Measurements from ENCODE around the gene RNFT2. TPM values are rescaled to one million over a fixed set of nuclear protein-coding genes. Genes with fewer than 3 reads are reported as not detected.
A peak's percentile ranks its signal among the peaks of the same experiment; 100 is the strongest.

RNFT2 gene
- total RNA-seq, 1 experiment from 2014 or later, result 10.4 TPM

- Histone ChIP-seq H3K4me3 (no peak overlapping the region), H3K36me3 (no peaks in the 10 kb centered on the region), H3K27me3 (peaks cover 12% of the 10 kb centered on the region), H3K9me3 (replicated peaks) (no peaks in the 10 kb centered on the region; the same call in 1 of the 2 replicates), H3K27ac (no peak overlapping the region), H3K4me1 (0 out of 2 replicates have a peak, but pooled peaks cover 3% of the 10 kb centered on the region)
- no peak for DNase-seq
Observed at GRCh38 chr12:116874324-116874995, 136.3 kb downstream of the RNFT2 start.

DNA sequence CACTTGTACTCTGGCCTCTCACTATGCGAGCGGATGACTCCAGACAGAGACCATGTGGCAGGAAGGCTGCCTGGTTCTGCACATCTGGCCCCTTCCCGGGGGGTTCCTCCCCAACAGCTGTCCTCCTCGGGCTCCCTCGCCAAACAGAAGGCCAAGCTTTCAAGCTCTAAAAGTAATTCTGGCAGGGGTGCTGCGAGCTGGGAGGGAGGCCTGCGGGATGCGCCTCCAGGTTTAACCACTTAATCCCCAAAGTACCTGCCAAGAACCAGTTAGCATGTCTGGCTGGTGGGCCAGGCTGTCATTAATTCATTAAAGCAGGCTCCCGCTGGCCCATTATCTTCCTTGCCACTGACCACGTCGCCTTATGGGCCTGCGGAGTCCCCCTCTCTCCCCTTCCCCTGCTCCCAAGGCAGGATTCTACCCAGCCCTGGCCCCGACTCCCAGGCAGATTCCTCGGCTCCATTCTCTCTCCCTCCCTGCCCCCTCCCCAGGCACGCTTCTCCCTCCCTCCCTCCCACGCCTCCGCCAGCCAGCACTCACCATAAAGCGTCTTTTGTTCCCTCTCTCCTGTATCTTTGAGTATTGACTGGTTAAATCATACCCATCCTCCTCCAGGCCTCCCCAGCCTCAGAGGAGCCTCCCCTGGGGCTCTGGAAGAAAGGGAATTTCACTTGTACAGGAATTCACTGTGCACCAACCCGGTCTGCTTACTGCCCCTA is 138.2 kb downstream of the RNFT2 start:
- H3K9me3 ChIP-seq (replicated peaks), result no peaks in the 10 kb centered on the region; the same call in 1 of the 2 replicates
- no peak overlapping the region for H3K27ac ChIP-seq
- H3K27me3 ChIP-seq, result peaks cover 23% of the 10 kb centered on the region
- 0 out of 2 replicates have a peak, but pooled peaks cover 3% of the 10 kb centered on the region for H3K4me1 ChIP-seq
- peak in 1 of 2 experiments; percentile 48 for DNase-seq
- no peaks in the 10 kb centered on the region for H3K36me3 ChIP-seq
- H3K4me3 ChIP-seq, result no peak overlapping the region

- Histone ChIP-seq H3K4me3 (peak overlapping the region; percentile 29; the same call in 1 of the 2 replicates), H3K36me3 (no peaks in the 10 kb centered on the region), H3K9me3 (replicated peaks) (no peaks in the 10 kb centered on the region; the same call in 1 of the 2 replicates), H3K27me3 (peaks cover 47% of the 10 kb centered on the region), H3K27ac (no peak overlapping the region), H3K4me1 (0 out of 2 replicates have a peak, but pooled peaks cover 3% of the 10 kb centered on the region)
- DNase-seq, result peak in 1 of 2 experiments; percentile 12
Observed at GRCh38 chr12:116878567-116879508, 140.7 kb downstream of the RNFT2 start.

DNA sequence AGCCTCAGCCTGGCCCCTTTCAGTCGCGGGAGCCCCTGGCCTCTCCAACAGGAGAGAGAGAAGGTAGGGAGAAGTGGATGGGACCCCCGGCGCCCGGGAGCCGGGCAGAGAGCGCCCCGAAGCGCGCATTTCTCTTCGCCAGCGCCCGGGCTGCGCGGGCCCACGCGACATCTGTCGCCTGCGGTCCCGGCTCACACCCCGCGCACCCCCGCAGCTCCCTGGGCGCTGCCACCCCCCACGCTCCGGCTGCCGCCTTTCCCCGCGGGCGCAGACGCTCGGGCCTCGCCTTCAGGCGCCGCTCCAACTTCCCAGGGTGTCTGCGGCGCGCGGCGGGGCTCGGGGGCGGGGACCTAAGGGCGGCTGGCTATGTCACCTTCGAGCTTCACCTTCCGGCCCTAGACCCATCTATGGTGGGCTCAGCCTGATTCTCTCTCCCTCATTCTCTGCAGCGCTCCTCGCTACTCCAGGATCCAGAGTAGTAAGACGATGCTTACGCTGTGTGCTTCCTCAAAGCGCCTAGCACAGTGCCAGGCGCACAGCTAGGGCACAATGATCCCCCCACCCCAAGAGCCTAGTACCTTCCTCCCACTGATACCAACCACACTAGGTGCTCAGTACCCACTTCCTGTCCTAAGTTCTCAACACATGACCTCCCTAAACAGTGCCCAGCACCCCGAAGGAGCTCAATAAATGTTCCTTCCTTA is 141.5 kb downstream of the RNFT2 start:
- no peaks in the 10 kb centered on the region; the same call in 1 of the 2 replicates for H3K9me3 ChIP-seq (replicated peaks)
- H3K4me3 ChIP-seq, result no peak overlapping the region
- peaks cover 48% of the 10 kb centered on the region for H3K27me3 ChIP-seq
- H3K27ac ChIP-seq, result no peak overlapping the region
- no peaks in the 10 kb centered on the region for H3K36me3 ChIP-seq
- DNase-seq, result no peak
- H3K4me1 ChIP-seq, result 0 out of 2 replicates have a peak, but pooled peaks cover 3% of the 10 kb centered on the region

DNA sequence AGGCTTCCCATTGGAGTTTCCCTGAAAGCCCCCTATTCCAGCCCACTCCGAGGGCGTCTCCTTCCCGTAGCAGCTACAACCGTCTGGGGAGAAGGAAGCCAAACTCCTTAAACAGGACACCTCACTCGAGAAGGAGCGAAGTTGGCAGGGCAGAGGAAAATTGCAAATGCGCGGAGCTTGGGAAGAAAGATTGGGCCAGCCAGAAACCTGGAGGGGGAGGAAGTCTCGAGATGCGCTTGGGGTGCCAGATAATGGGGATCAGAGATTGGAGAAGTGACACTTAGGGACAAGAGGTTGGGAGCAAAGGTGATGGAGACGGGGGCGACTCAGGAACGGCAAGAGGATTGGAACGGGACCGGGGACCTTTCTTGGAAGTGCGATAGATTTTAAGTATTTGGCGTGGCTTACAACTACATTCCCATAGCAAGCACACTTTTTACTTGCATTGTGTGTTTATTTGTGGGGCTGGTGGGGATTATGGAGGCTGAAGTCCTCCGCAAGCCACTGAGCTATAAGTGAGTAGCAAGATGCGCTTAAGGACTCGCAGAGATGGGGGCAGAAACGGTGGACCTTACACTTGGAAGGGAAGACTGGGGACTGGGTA is 142.2 kb downstream of the RNFT2 start:
- DNase-seq, result no peak
- H3K27me3 ChIP-seq, result peaks cover 48% of the 10 kb centered on the region
- H3K4me3 ChIP-seq, result peak overlapping the region; percentile 49
- no peaks in the 10 kb centered on the region for H3K36me3 ChIP-seq
- H3K4me1 ChIP-seq, result 0 out of 2 replicates have a peak, but pooled peaks cover 3% of the 10 kb centered on the region
- no peak overlapping the region for H3K27ac ChIP-seq
- no peaks in the 10 kb centered on the region for H3K9me3 ChIP-seq (replicated peaks)

DNA sequence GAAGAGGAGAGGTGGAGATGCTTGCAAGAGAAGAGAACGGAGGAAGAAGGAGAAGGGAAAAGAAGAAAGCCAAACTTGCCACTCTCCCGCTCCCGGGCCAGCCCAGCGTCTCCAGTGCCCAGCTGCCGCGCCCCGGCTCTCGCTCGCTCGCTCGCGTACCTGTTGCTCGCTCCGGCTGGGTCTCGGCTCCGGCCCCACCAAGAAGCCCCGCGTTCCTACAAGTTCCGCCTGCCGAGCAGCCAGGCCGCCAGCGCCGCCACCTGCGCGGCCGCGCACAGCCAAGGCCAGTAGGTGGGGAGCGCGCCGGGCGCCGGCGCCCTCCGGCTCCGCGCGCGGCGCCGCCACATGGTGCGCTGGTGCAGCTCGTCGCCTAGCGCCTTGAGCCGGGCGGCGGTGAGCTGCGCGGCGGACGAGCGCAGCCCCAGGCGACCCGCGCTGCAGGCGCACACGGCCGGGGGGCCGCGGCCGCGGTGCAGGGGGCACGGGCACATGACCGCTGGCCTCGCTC is 142.8 kb downstream of the RNFT2 start:
- H3K27me3 ChIP-seq, result peaks cover 48% of the 10 kb centered on the region
- 0 out of 2 replicates have a peak, but pooled peaks cover 3% of the 10 kb centered on the region for H3K4me1 ChIP-seq

DNA sequence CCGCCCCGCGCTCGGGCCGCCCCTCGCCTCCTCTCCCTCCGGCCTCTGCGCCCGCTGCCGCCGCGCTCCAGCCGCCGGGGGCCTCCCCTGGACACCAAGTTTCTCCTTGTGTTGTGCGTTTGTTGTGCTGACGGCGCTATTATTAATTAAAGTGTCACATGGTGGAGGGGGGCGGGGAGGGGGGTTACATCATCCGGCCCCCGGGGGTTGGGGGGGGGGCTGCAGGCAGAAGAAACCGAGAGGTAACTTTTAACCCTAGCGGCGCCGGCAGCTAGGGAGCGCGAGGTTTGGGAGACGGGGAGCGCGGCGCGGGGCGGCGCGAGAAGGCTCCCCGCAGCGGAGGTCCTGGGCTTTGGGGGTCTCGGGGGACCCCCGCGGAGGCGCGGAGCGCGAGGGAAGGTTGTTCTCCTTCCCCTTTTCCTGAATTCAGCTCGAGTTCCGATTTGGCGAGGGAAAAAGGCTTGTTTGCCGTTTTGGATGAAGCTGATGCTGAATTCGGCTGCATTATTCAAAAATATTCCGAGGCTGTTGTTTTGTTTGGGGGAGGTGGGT is 143.3 kb downstream of the RNFT2 start, which contains the start of gene HRK:
Gene HRK, minus strand, starts transcription at position 117 of the 552 bp plus-strand sequence. CDS start 134 bp downstream, outside the sequence.
- H3K4me1 ChIP-seq, result no peaks in the 10 kb centered on the region
- peak within 1 kb of the TSS; percentile 49 for H3K4me3 ChIP-seq
- DNase-seq, result no peak
- no peaks in the 10 kb centered on the region for H3K36me3 ChIP-seq
- no peak within 1 kb of the TSS for H3K27ac ChIP-seq
- H3K9me3 ChIP-seq (replicated peaks), result no peaks in the 10 kb centered on the region
- H3K27me3 ChIP-seq, result peaks cover 48% of the 10 kb centered on the region

More for the DNA sequence above, 142.8 kb downstream of the RNFT2 start:
- H3K27ac ChIP-seq, result no peak overlapping the region
- DNase-seq, result peak in 1 of 2 experiments; percentile 50
- H3K4me3 ChIP-seq, result peak overlapping the region; percentile 49
- H3K36me3 ChIP-seq, result no peaks in the 10 kb centered on the region
- no peaks in the 10 kb centered on the region for H3K9me3 ChIP-seq (replicated peaks)

DNA sequence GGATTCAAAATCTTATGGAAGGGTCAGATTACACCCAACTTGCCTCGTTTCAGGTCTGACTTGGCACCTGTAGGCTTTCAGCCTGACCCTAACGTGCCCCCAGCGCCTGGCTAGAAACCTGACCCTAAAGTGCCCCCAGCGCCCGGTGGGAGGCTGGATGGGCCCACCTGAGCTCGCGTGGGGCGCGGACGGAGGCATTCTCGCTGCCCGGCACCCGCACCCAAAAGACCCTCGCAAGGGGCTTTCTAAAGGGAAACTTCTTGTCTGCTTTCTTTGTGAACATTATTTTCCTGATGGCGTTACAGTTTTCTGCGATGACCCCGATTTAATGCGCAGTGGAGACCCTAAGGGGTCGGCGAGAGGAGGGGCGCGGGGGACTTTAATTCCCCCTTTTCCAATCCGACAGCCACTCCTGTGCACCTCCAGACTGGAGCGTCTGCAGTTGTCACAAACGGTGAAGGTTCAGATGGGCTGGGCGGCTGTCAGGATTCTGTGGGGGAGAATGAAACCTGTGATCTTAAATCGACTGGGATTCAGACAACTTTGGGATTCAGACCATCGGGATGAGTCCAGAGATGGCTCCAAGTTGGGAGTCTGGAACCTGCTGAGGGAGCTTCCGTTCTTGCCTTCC is 143.9 kb downstream of the RNFT2 start:
- Histone ChIP-seq H3K27me3 (peaks cover 48% of the 10 kb centered on the region), H3K27ac (no peak overlapping the region), H3K36me3 (no peaks in the 10 kb centered on the region), H3K4me1 (no peaks in the 10 kb centered on the region), H3K4me3 (peak overlapping the region; percentile 49), H3K9me3 (replicated peaks) (no peaks in the 10 kb centered on the region)
- no peak for DNase-seq

GRCh38 chr12:116882742-116883141 is 144.6 kb downstream of the RNFT2 start:
- H3K27me3 ChIP-seq, result peaks cover 48% of the 10 kb centered on the region
- no peaks in the 10 kb centered on the region for H3K9me3 ChIP-seq (replicated peaks)
- no peak overlapping the region for H3K27ac ChIP-seq
- no peak overlapping the region for H3K4me3 ChIP-seq
- H3K36me3 ChIP-seq, result no peaks in the 10 kb centered on the region
- H3K4me1 ChIP-seq, result no peaks in the 10 kb centered on the region
- DNase-seq, result peak in 1 of 2 experiments; percentile 34

- Histone ChIP-seq H3K27ac (no peak overlapping the region), H3K4me3 (no peak overlapping the region), H3K9me3 (replicated peaks) (no peaks in the 10 kb centered on the region), H3K36me3 (no peaks in the 10 kb centered on the region), H3K27me3 (peaks cover 34% of the 10 kb centered on the region), H3K4me1 (no peaks in the 10 kb centered on the region)
- DNase-seq, result no peak
Observed at GRCh38 chr12:116884871-116885270, 146.8 kb downstream of the RNFT2 start.

- no peak for DNase-seq
- H3K36me3 ChIP-seq, result no peaks in the 10 kb centered on the region
- H3K27me3 ChIP-seq, result peaks cover 28% of the 10 kb centered on the region
- H3K27ac ChIP-seq, result no peak overlapping the region
- no peaks in the 10 kb centered on the region for H3K9me3 ChIP-seq (replicated peaks)
- H3K4me1 ChIP-seq, result no peaks in the 10 kb centered on the region
- H3K4me3 ChIP-seq, result no peak overlapping the region
Observed at GRCh38 chr12:116885491-116885890, 147.4 kb downstream of the RNFT2 start.

DNA sequence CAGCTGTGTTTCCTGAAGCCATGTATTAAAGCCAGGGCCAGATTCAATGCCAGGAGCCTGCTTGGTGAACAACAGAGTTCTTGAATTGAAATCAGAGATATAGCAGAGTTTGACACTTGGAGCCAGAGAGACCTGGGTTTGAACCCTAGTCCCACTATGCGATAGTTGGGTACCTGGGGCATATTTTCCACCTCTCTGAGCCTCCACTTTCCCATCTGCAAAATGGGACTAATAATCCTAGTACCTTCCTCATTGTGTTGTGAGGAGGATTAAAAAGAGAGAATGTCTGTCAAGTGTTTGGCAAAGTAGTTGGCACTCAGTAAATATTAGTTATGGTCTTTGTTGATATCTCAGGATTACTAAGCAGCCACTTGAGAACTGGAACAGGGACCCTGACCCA is 149.1 kb downstream of the RNFT2 start:
- Histone ChIP-seq H3K4me1 (no peaks in the 10 kb centered on the region), H3K9me3 (replicated peaks) (no peaks in the 10 kb centered on the region), H3K4me3 (no peak overlapping the region), H3K27ac (no peak overlapping the region), H3K27me3 (peaks cover 17% of the 10 kb centered on the region; the same call in 1 of the 2 replicates), H3K36me3 (no peaks in the 10 kb centered on the region)
- peak in 1 of 2 experiments; percentile 44 for DNase-seq

- H3K27ac ChIP-seq, result no peak overlapping the region
- H3K4me1 ChIP-seq, result no peaks in the 10 kb centered on the region
- no peak for DNase-seq
- no peaks in the 10 kb centered on the region for H3K36me3 ChIP-seq
- H3K9me3 ChIP-seq (replicated peaks), result no peaks in the 10 kb centered on the region
- no peak overlapping the region for H3K4me3 ChIP-seq
- peaks cover 10% of the 10 kb centered on the region; the same call in 1 of the 2 replicates for H3K27me3 ChIP-seq
Observed at GRCh38 chr12:116887897-116888296, 149.8 kb downstream of the RNFT2 start.
